Eye (tissue), 1 donor: ENCODE results near the gene NCAPG2.
A peak's percentile ranks its signal among the peaks of the same experiment; 100 is the strongest.

ENCODE experiments used
- DNase-seq: peaks from one replicate; pipeline ENCODE4 v3.0.0-alpha.2; 2015

NCAPG2 gene

GRCh38 chr7:158704524-158705233 is at the start of gene NCAPG2:
NCAPG2 (minus strand) TSS chr7:158704804; CDS start chr7:158701899, 2,905 bp downstream.
- DNase-seq: peak; percentile 99

GRCh38 chr7:158753900-158754299 is 49.3 kb upstream of the NCAPG2 start:
- no peak for DNase-seq

GRCh38 chr7:158751751-158752150 is 47.1 kb upstream of the NCAPG2 start:
- DNase-seq: no peak

- DNase-seq: no peak
Observed at GRCh38 chr7:158751199-158751598, 46.6 kb upstream of the NCAPG2 start.

- DNase-seq: no peak
Observed at GRCh38 chr7:158750702-158751101, 46.1 kb upstream of the NCAPG2 start.

GRCh38 chr7:158749396-158749795 is 44.8 kb upstream of the NCAPG2 start:
- DNase-seq: no peak

GRCh38 chr7:158748335-158748734 is 43.7 kb upstream of the NCAPG2 start:
- DNase-seq: no peak

GRCh38 chr7:158747408-158747807 is 42.8 kb upstream of the NCAPG2 start:
- no peak for DNase-seq

- no peak for DNase-seq
Observed at GRCh38 chr7:158746957-158747356, 42.4 kb upstream of the NCAPG2 start.

GRCh38 chr7:158745057-158745715 is 40.6 kb upstream of the NCAPG2 start:
- DNase-seq: no peak

- DNase-seq: no peak
Observed at GRCh38 chr7:158744070-158744469, 39.5 kb upstream of the NCAPG2 start.

- no peak for DNase-seq
Observed at GRCh38 chr7:158743219-158743618, 38.6 kb upstream of the NCAPG2 start.

- DNase-seq: no peak
Observed at GRCh38 chr7:158742065-158742821, 37.6 kb upstream of the NCAPG2 start.

- no peak for DNase-seq
Observed at GRCh38 chr7:158741294-158741666, 36.7 kb upstream of the NCAPG2 start.

- no peak for DNase-seq
Observed at GRCh38 chr7:158740657-158741293, 36.2 kb upstream of the NCAPG2 start.

- no peak for DNase-seq
Observed at GRCh38 chr7:158740013-158740656, 35.5 kb upstream of the NCAPG2 start.

GRCh38 chr7:158738841-158739240 is 34.2 kb upstream of the NCAPG2 start:
- DNase-seq: no peak

GRCh38 chr7:158737064-158737695 is 32.6 kb upstream of the NCAPG2 start:
- no peak for DNase-seq

- no peak for DNase-seq
Observed at GRCh38 chr7:158735935-158736334, 31.3 kb upstream of the NCAPG2 start.

GRCh38 chr7:158734861-158735260 is 30.3 kb upstream of the NCAPG2 start:
- DNase-seq: no peak

- no peak for DNase-seq
Observed at GRCh38 chr7:158733775-158734494, 29.3 kb upstream of the NCAPG2 start.

GRCh38 chr7:158733220-158733519 is 28.6 kb upstream of the NCAPG2 start:
- no peak for DNase-seq
